ENCODE results near the gene NFAT5.
A peak's percentile ranks its signal among the peaks of the same experiment; 100 is the strongest.
"Not testable (repeated sequence)": the region's sequence is repeated elsewhere in the genome, so short reads cannot be mapped to it uniquely, and the experiment has no call there.

The NFAT5 gene

GRCh38 chr16:69565671-69566239, at the start of gene NFAT5:
Gene NFAT5, plus strand, starts transcription at chr16:69565966. Its CDS starts 336 bp downstream, at chr16:69566302.
- DNase-seq (ENCODE audit: low read depth in 2 of 2): peak; percentile 72 to 74

- not testable (repeated sequence) for DNase-seq (ENCODE audit: low read depth in 2 of 2)
These were observed 47.9 kb upstream of the NFAT5 start for GRCh38 chr16:69517914-69518313.

GRCh38 chr16:69520413-69520799, 45.4 kb upstream of the NFAT5 start:
- no peak for DNase-seq (ENCODE audit: low read depth in 2 of 2)

GRCh38 chr16:69520800-69521602, 44.8 kb upstream of the NFAT5 start:
- no peak for DNase-seq (ENCODE audit: low read depth in 2 of 2)

- DNase-seq (ENCODE audit: low read depth in 2 of 2): no peak
These were observed 43.7 kb upstream of the NFAT5 start for GRCh38 chr16:69522041-69522578.

- no peak for DNase-seq (ENCODE audit: low read depth in 2 of 2)
These were observed 42.9 kb upstream of the NFAT5 start for GRCh38 chr16:69522732-69523404.

- no peak for DNase-seq (ENCODE audit: low read depth in 2 of 2)
These were observed 42.0 kb upstream of the NFAT5 start for GRCh38 chr16:69523566-69524305.

- no peak for DNase-seq (ENCODE audit: low read depth in 2 of 2)
These were observed 38.7 kb upstream of the NFAT5 start for GRCh38 chr16:69526831-69527655.

GRCh38 chr16:69531988-69532387, 33.8 kb upstream of the NFAT5 start:
- DNase-seq (ENCODE audit: low read depth in 2 of 2): no peak

GRCh38 chr16:69532641-69533455, 32.9 kb upstream of the NFAT5 start:
- DNase-seq (ENCODE audit: low read depth in 2 of 2): no peak

- DNase-seq (ENCODE audit: low read depth in 2 of 2): no peak
These were observed 31.0 kb upstream of the NFAT5 start for GRCh38 chr16:69534720-69535119.

GRCh38 chr16:69535123-69536050, 30.4 kb upstream of the NFAT5 start:
- DNase-seq (ENCODE audit: low read depth in 2 of 2): no peak

GRCh38 chr16:69537706-69538080, 28.1 kb upstream of the NFAT5 start:
- DNase-seq (ENCODE audit: low read depth in 2 of 2): no peak

GRCh38 chr16:69538808-69539207, 27.0 kb upstream of the NFAT5 start:
- no peak for DNase-seq (ENCODE audit: low read depth in 2 of 2)

- DNase-seq (ENCODE audit: low read depth in 2 of 2): no peak
These were observed 22.8 kb upstream of the NFAT5 start for GRCh38 chr16:69542974-69543373.

GRCh38 chr16:69544088-69544487, 21.7 kb upstream of the NFAT5 start:
- no peak for DNase-seq (ENCODE audit: low read depth in 2 of 2)

- not testable (repeated sequence) for DNase-seq (ENCODE audit: low read depth in 2 of 2)
These were observed 19.1 kb upstream of the NFAT5 start for GRCh38 chr16:69546663-69547062.

- no peak for DNase-seq (ENCODE audit: low read depth in 2 of 2)
These were observed 12.4 kb upstream of the NFAT5 start for GRCh38 chr16:69553332-69553731.

GRCh38 chr16:69554495-69554894, 11.3 kb upstream of the NFAT5 start:
- DNase-seq (ENCODE audit: low read depth in 2 of 2): no peak

Measured in fibroblast of skin of left biceps (primary cell).